ENCODE data around the gene EYS.
"Not testable (repeated sequence)": the region's sequence is repeated elsewhere in the genome, so short reads cannot be mapped to it uniquely, and the experiment has no call there.

The EYS gene

GRCh38 chr6:63745784-63746183 lies 1961.2 kb downstream of the EYS start:
- DNase-seq, result no peak

GRCh38 chr6:63744810-63745209 lies 1962.2 kb downstream of the EYS start:
- DNase-seq, result no peak

- no peak for DNase-seq
Measured at GRCh38 chr6:63743691-63744090, 1963.3 kb downstream of the EYS start.

- peak; percentile 41 for DNase-seq
Measured at GRCh38 chr6:63742060-63742459, 1965.0 kb downstream of the EYS start.

GRCh38 chr6:63740709-63741108 lies 1966.3 kb downstream of the EYS start:
- peak; percentile 68 for DNase-seq

- no peak for DNase-seq
Measured at GRCh38 chr6:63739094-63739687, 1967.8 kb downstream of the EYS start.

GRCh38 chr6:63738190-63738589 lies 1968.8 kb downstream of the EYS start:
- DNase-seq, result not testable (repeated sequence)

GRCh38 chr6:63734923-63735322 lies 1972.1 kb downstream of the EYS start:
- DNase-seq, result no peak

GRCh38 chr6:63732336-63732735 lies 1974.7 kb downstream of the EYS start:
- DNase-seq, result peak; percentile 10

- DNase-seq, result no peak
Measured at GRCh38 chr6:63731930-63732329, 1975.1 kb downstream of the EYS start.

GRCh38 chr6:63730311-63730710 lies 1976.7 kb downstream of the EYS start:
- DNase-seq, result no peak

- DNase-seq, result no peak
Measured at GRCh38 chr6:63724721-63725120, 1982.3 kb downstream of the EYS start.

- no peak for DNase-seq
Measured at GRCh38 chr6:63721181-63721580, 1985.8 kb downstream of the EYS start.

GRCh38 chr6:63716169-63716568 lies 1990.9 kb downstream of the EYS start:
- no peak for DNase-seq

GRCh38 chr6:63714091-63714490 lies 1992.9 kb downstream of the EYS start:
- no peak for DNase-seq

- DNase-seq, result no peak
Measured at GRCh38 chr6:63713332-63713731, 1993.7 kb downstream of the EYS start.

GRCh38 chr6:63709148-63709547 lies 1997.9 kb downstream of the EYS start:
- DNase-seq, result no peak

- no peak for DNase-seq
Measured at GRCh38 chr6:63708631-63709030, 1998.4 kb downstream of the EYS start.

GRCh38 chr6:63706630-63707029 lies 2000.4 kb downstream of the EYS start:
- no peak for DNase-seq

GRCh38 chr6:63705707-63706106 lies 2001.3 kb downstream of the EYS start:
- DNase-seq, result no peak

GRCh38 chr6:63690221-63690620 lies 2016.8 kb downstream of the EYS start:
- DNase-seq, result no peak

- DNase-seq, result no peak
Measured at GRCh38 chr6:63689421-63689820, 2017.6 kb downstream of the EYS start.

- no peak for DNase-seq
Measured at GRCh38 chr6:63685446-63686379, 2021.3 kb downstream of the EYS start.

GRCh38 chr6:63683071-63683603 lies 2023.9 kb downstream of the EYS start:
- no peak for DNase-seq

All from NCI-H226 (cell line).